B cell (primary cell): ENCODE results near the gene KLHL11. TPM values are rescaled to one million over a fixed set of nuclear protein-coding genes. Genes with fewer than 3 reads are reported as not detected.
"Not testable (repeated sequence)": the region's sequence is repeated elsewhere in the genome, so short reads cannot be mapped to it uniquely, and the experiment has no call there.

Experiments used
- ATAC-seq: fragments of 200-7000 bp; cut with Tn5 transposase; one replicate; pipeline ENCODE4 v1.10.0; 2021; ENCODE audit warnings: low read depth, mild to moderate bottlenecking, moderate number of reproducible peaks, moderate library complexity
- CTCF ChIA-PET: fragments of 350-600 bp; sonication (Branson Sonifier 250); formaldehyde crosslinking; loops from one replicate; lab custom pipeline; 2021; ENCODE audit warnings: antibody characterized with exemption, inconsistent platforms; lab: Charles Lee
- POLR2A ChIA-PET: fragments of 350-600 bp; sonication (Branson Sonifier 250); formaldehyde crosslinking; loops from one replicate; lab custom pipeline; 2021; ENCODE audit warnings: antibody characterized with exemption; lab: Charles Lee
- DNase-seq: peaks from one replicate; pipeline ENCODE4 v3.0.0; 2013
- H2AFZ ChIP-seq: 2 replicates; pipeline ENCODE4 v1.6.1; 2012; ENCODE audit warnings: mild to moderate bottlenecking, low read depth, low read length; ENCODE audit not compliant: insufficient read depth, poor library complexity, severe bottlenecking
- H3K27ac ChIP-seq, 2 donors: 1 replicate in 1 of 2; 2 replicates in 1 of 2; pipeline ENCODE4 v1.5.1; 2012 to 2013; ENCODE audit warnings: low read length in 2 of 2, mild to moderate bottlenecking in 2 of 2, moderate library complexity in 1 of 2
- H3K27me3 ChIP-seq, 4 experiments: fragments of 200-600 bp in 1 of 4; sonication (generic) in 1 of 4; replicated peaks in 1 of 4; 1 replicate in 2 of 4; 2 replicates in 2 of 4; pipeline versions ENCODE4 v1.6.1 to v1.7.0; 2013 to 2016; ENCODE audit warnings: low read length in 3 of 4, mild to moderate bottlenecking in 2 of 4, mixed read lengths in 1 of 4, moderate library complexity in 1 of 4; ENCODE audit not compliant: insufficient read depth in 4 of 4, control insufficient read depth in 3 of 4; ENCODE audit errors: control extremely low read depth in 1 of 4
- H3K36me3 ChIP-seq, 2 experiments: replicated peaks in 1 of 2; 1 replicate in 1 of 2; 2 replicates in 1 of 2; pipeline versions ENCODE4 v1.6.1 to v1.7.1; 2013; ENCODE audit warnings: low read length in 1 of 2; ENCODE audit not compliant: insufficient read depth in 2 of 2, control insufficient read depth in 1 of 2; ENCODE audit errors: control extremely low read depth in 1 of 2, extremely low read depth in 1 of 2
- H3K4me1 ChIP-seq, 2 donors: fragments of 200-600 bp in 1 of 2; sonication (generic) in 1 of 2; 1 replicate in 1 of 2; 2 replicates in 1 of 2; pipeline versions ENCODE4 v1.5.1 to v1.6.1; 2013 to 2017; ENCODE audit warnings: low read length in 2 of 2; ENCODE audit not compliant: control insufficient read depth in 2 of 2, insufficient read depth in 2 of 2
- H3K4me2 ChIP-seq: replicated peaks from 2 replicates; pipeline ENCODE3; 2012; ENCODE audit warnings: mild to moderate bottlenecking, low read depth, low read length; ENCODE audit not compliant: poor library complexity, severe bottlenecking
- H3K4me3 ChIP-seq, 5 experiments: fragments of 200-600 bp in 1 of 5; sonication (generic) in 1 of 5; 1 replicate in 3 of 5; 2 replicates in 2 of 5; pipeline versions ENCODE4 v1.5.1 to v1.7.0; 2011 to 2016; ENCODE audit warnings: low read length in 4 of 5, mild to moderate bottlenecking in 4 of 5, low read depth in 2 of 5, control low read depth in 1 of 5, moderate library complexity in 1 of 5; ENCODE audit not compliant: insufficient read depth in 1 of 5; ENCODE audit errors: control extremely low read depth in 1 of 5, extremely low read depth in 1 of 5
- H3K79me2 ChIP-seq: fragments of 200-600 bp; sonication (generic); one replicate; pipeline ENCODE4 v1.6.0; 2016; ENCODE audit warnings: low read length; ENCODE audit not compliant: control insufficient read depth, insufficient read depth
- H3K9ac ChIP-seq: fragments of 200-600 bp; sonication (generic); 2 replicates; pipeline ENCODE4 v1.6.1; 2017; ENCODE audit warnings: mild to moderate bottlenecking, low read length, moderate library complexity
- H3K9me3 ChIP-seq, 3 donors: one replicate each; pipeline versions ENCODE4 v1.6.1 to v1.7.1; 2013; ENCODE audit warnings: low read length in 2 of 3; ENCODE audit not compliant: control insufficient read depth in 2 of 3, insufficient read depth in 1 of 3; ENCODE audit errors: control extremely low read depth in 1 of 3
- H4K20me1 ChIP-seq: 2 replicates; pipeline ENCODE4 v1.6.0; 2012; ENCODE audit warnings: mild to moderate bottlenecking, low read length; ENCODE audit not compliant: insufficient read depth, control insufficient read depth, poor library complexity, severe bottlenecking
- H3K27ac Mint-ChIP-seq: one replicate; pipeline ENCODE4 v1.8.0; 2021; ENCODE audit warnings: mixed read lengths
- H3K27me3 Mint-ChIP-seq: one replicate; pipeline ENCODE4 v1.8.0; 2021; ENCODE audit warnings: mixed read lengths
- H3K4me1 Mint-ChIP-seq: one replicate; pipeline ENCODE4 v1.8.0; 2021; ENCODE audit warnings: mixed read lengths
- H3K4me3 Mint-ChIP-seq: one replicate; pipeline ENCODE4 v1.8.0; 2021; ENCODE audit warnings: mixed read lengths
- H3K9me3 Mint-ChIP-seq: one replicate; pipeline ENCODE4 v1.8.0; 2022; ENCODE audit warnings: mixed read lengths; ENCODE audit not compliant: insufficient read depth
- EZH2 ChIP-seq: IDR thresholded peaks from 2 replicates; pipeline ENCODE4 v1.6.1; 2012; ENCODE audit warnings: borderline replicate concordance, low read depth, mild to moderate bottlenecking, moderate library complexity, low read length; ENCODE audit not compliant: insufficient read depth, poor library complexity, severe bottlenecking
- WGBS: methylation state at CpG from one replicate; pipeline ENCODE4 v1.1.5; 2013; ENCODE audit warnings: missing lambda C conversion rate; ENCODE audit not compliant: insufficient coverage; 5-methylcytosine and 5-hydroxymethylcytosine counted together
- intact Hi-C: fragments of 100-400 bp; cut with micrococcal nuclease; formaldehyde crosslinking; loops from one replicate; pipeline ENCODE4 v1.10.0; 2022
- polyA plus RNA-seq: library from polyadenylated mRNA; depleted of rRNA; stranded (reverse); fragments of >200 nt; gene quantifications from 2 replicates; pipeline ENCODE4 v1.2.3, GENCODE V29; 2012
- total RNA-seq, 2 donors: library from RNA; stranded (reverse); fragments of 120-200 nt in 1 of 2; gene quantifications; 1 replicate in 1 of 2; 2 replicates in 1 of 2; pipeline versions ENCODE4 v1.2.3 to v1.2.4, GENCODE V29; 2013 to 2022

The KLHL11 gene
- total and polyA plus RNA-seq, 2 donors (not counting 1 experiment from before 2014, with no cell fraction given), result 4.2 to 18.7 TPM

- no peaks in the 10 kb centered on the region for H4K20me1 ChIP-seq
- Mint-ChIP-seq H3K4me3 (peak overlapping the region; percentile 92), H3K9me3 (no peaks in the 10 kb centered on the region), H3K27ac (peak overlapping the region; percentile 85), H3K27me3 (no peaks in the 10 kb centered on the region), H3K4me1 (peaks cover 13% of the 10 kb centered on the region)
- H3K4me3 ChIP-seq, result peak overlapping the region; percentile 21 to 80 (median 67)
- H3K36me3 ChIP-seq, result peaks cover 0 to 19% of the 10 kb centered on the region in 2 experiments
- TF ChIP-seq EZH2, result no peak
- intact Hi-C loops, result loop anchor here (1.0 kb wide), 1 partner anchor 30 kb away; the partner anchor contains the start of gene KLHL11
- DNase-seq, result no peak
- H2AFZ ChIP-seq, result peak overlapping the region; percentile 97
- H3K4me2 ChIP-seq, result peak overlapping the region; percentile 90
- ChIA-PET POLR2A (interaction anchor here (0.6 to 1.1 kb wide), 3 partner anchors 30 to 1933 kb away, joined by 3 to 5 read pairs (median 4); partner anchors contain the start of genes KLHL11 and ODAD4), CTCF (interaction anchor here (1.0 to 1.1 kb wide), 3 partner anchors 29 to 98 kb away, joined by 3 to 4 read pairs (median 3); no protein-coding TSS in a partner anchor)
- WGBS, result 8% methylated on average over 7 of the region's 13 CpGs
- peaks cover 7% of the 10 kb centered on the region for H3K79me2 ChIP-seq
- peaks cover 12 to 14% of the 10 kb centered on the region in 2 donors for H3K4me1 ChIP-seq
- peak overlapping the region; percentile 88 for H3K9ac ChIP-seq
- H3K9me3 ChIP-seq, result no peaks in the 10 kb centered on the region
- peaks cover 0 to 13% (median 0%) of the 10 kb centered on the region in 4 experiments for H3K27me3 ChIP-seq
- H3K27ac ChIP-seq, result peak overlapping the region in 1 of 2 donors; percentile 62
- ATAC-seq, result peak; percentile 31
Observed at GRCh38 chr17:41835214-41835799, 29.9 kb downstream of the KLHL11 start.

- H2AFZ ChIP-seq, H3K4me3 Mint-ChIP-seq, H3K4me1 ChIP-seq, H3K27me3 Mint-ChIP-seq, H3K4me1 Mint-ChIP-seq, H3K79me2 ChIP-seq, H3K27me3 ChIP-seq, H3K9me3 ChIP-seq, H3K9me3 Mint-ChIP-seq, H3K4me3 ChIP-seq, POLR2A ChIA-PET, intact Hi-C loops, H3K9ac ChIP-seq, H3K4me2 ChIP-seq, DNase-seq, H4K20me1 ChIP-seq, CTCF ChIA-PET, H3K27ac Mint-ChIP-seq, H3K27ac ChIP-seq, ATAC-seq: not testable (repeated sequence)
- 86% methylated on average over 10 of the region's 10 CpGs for WGBS
- H3K36me3 ChIP-seq, result peaks cover 0 to 38% of the 10 kb centered on the region in 2 experiments
Observed at GRCh38 chr17:41829961-41830360, 35.3 kb downstream of the KLHL11 start.
